Tibial artery (tissue), 4 donors: ENCODE measurements around the gene DPM2.
A peak's percentile ranks its signal among the peaks of the same experiment; 100 is the strongest.

Source experiments
- DNase-seq, 2 donors: peaks; one replicate each; pipeline ENCODE4 v3.0.0-alpha.2; 2019
- H3K27ac ChIP-seq, 2 donors: fragments of 200-600 bp; sonication (generic) in 1 of 2; 1 replicate in 1 of 2; 2 replicates in 1 of 2; pipeline ENCODE4 v1.5.1; 2018 to 2019; ENCODE audit warnings: mild to moderate bottlenecking in 1 of 2
- H3K27me3 ChIP-seq, 2 donors: fragments of 200-600 bp; sonication (generic) in 1 of 2; one replicate each; pipeline versions ENCODE4 v1.5.1 to v1.6.0; 2016 to 2019
- H3K36me3 ChIP-seq, 3 donors: fragments of 200-600 bp; sonication (generic) in 2 of 3; one replicate each; pipeline ENCODE4 v1.5.1; 2016 to 2019; ENCODE audit warnings: mild to moderate bottlenecking in 2 of 3
- H3K4me1 ChIP-seq, 4 donors: fragments of 200-600 bp; sonication (generic) in 2 of 4; 1 replicate in 3 of 4; 2 replicates in 1 of 4; pipeline ENCODE4 v1.5.1; 2016 to 2019
- H3K4me3 ChIP-seq, 2 donors: fragments of 200-600 bp; sonication (generic) in 1 of 2; 1 replicate in 1 of 2; 2 replicates in 1 of 2; pipeline ENCODE4 v1.5.1; 2018 to 2019; ENCODE audit warnings: mild to moderate bottlenecking in 2 of 2
- H3K9me3 ChIP-seq, 3 donors: fragments of 200-600 bp; sonication (generic) in 1 of 3; one replicate each; pipeline ENCODE4 v1.5.1; 2016 to 2019
- CTCF ChIP-seq, 2 experiments: fragments of 200-600 bp in 1 of 2; fragments of 450-650 bp in 1 of 2; IDR thresholded peaks; one replicate each; pipeline ENCODE4 v1.5.1; 2017 to 2019; ENCODE audit warnings: antibody characterized with exemption in 2 of 2, mild to moderate bottlenecking in 1 of 2, moderate library complexity in 1 of 2
- intact Hi-C: fragments of 100-400 bp; cut with DNase I; formaldehyde crosslinking; loops from one replicate; pipeline ENCODE4 v1.15.0; 2023; ENCODE audit warnings: low total_unique reads

Gene DPM2

GRCh38 chr9:127941062-127941960 lies 3.7 kb upstream of the DPM2 start:
- Histone ChIP-seq H3K4me1 (peaks cover 0 to 31% (median 16%) of the 10 kb centered on the region in 4 donors), H3K27me3 (no peaks in the 10 kb centered on the region), H3K36me3 (peaks cover 9 to 48% (median 14%) of the 10 kb centered on the region in 3 donors), H3K27ac (no peak overlapping the region), H3K4me3 (no peak overlapping the region), H3K9me3 (no peaks in the 10 kb centered on the region)
- no peak for DNase-seq
- no peak for TF ChIP-seq CTCF (IDR thresholded peaks at IDR 0.05)
- intact Hi-C loops, result loop anchor here (5.0 kb wide), 2 partner anchors 36 to 176 kb away; no protein-coding TSS in a partner anchor

- TF ChIP-seq CTCF (IDR thresholded peaks at IDR 0.05), result no peak
- Histone ChIP-seq H3K36me3 (peaks cover 9 to 49% (median 13%) of the 10 kb centered on the region in 3 donors), H3K27me3 (no peaks in the 10 kb centered on the region), H3K4me1 (peaks cover 0 to 39% (median 23%) of the 10 kb centered on the region in 4 donors), H3K9me3 (no peaks in the 10 kb centered on the region), H3K4me3 (no peak overlapping the region), H3K27ac (no peak overlapping the region)
- intact Hi-C loops, result loop anchor here (5.0 kb wide), 2 partner anchors 37 to 177 kb away; no protein-coding TSS in a partner anchor
- DNase-seq, result no peak
Measured at GRCh38 chr9:127940593-127940992, 2.9 kb upstream of the DPM2 start.

- Histone ChIP-seq H3K9me3 (no peaks in the 10 kb centered on the region), H3K4me3 (peak overlapping the region; percentile 68 to 90), H3K4me1 (peaks cover 0 to 35% (median 26%) of the 10 kb centered on the region in 4 donors), H3K27ac (peak overlapping the region; percentile 60 to 64), H3K36me3 (peaks cover 0 to 39% (median 8%) of the 10 kb centered on the region in 3 donors), H3K27me3 (no peaks in the 10 kb centered on the region)
- no peak for TF ChIP-seq CTCF (IDR thresholded peaks at IDR 0.05)
- no peak for DNase-seq
- intact Hi-C loops, result no loop called here
Measured at GRCh38 chr9:127938298-127938690, 640 bp upstream of the DPM2 start.

- Histone ChIP-seq H3K36me3 (peaks cover 0 to 27% (median 8%) of the 10 kb centered on the region in 3 donors), H3K27me3 (no peaks in the 10 kb centered on the region), H3K4me1 (peaks cover 0 to 30% (median 25%) of the 10 kb centered on the region in 4 donors), H3K4me3 (peak overlapping the region; percentile 68 to 90), H3K27ac (peak overlapping the region; percentile 60 to 64), H3K9me3 (no peaks in the 10 kb centered on the region)
- intact Hi-C loops, result no loop called here
- no peak for TF ChIP-seq CTCF (IDR thresholded peaks at IDR 0.05)
- no peak for DNase-seq
Measured at GRCh38 chr9:127937056-127937387, 632 bp downstream of the DPM2 start.

GRCh38 chr9:127936347-127936852 lies 1.3 kb downstream of the DPM2 start:
- no peaks in the 10 kb centered on the region for H3K27me3 ChIP-seq
- no peaks in the 10 kb centered on the region for H3K9me3 ChIP-seq
- H3K4me3 ChIP-seq, result peak overlapping the region; percentile 68 to 90
- H3K27ac ChIP-seq, result no peak overlapping the region
- DNase-seq, result no peak
- no peak for TF ChIP-seq CTCF (IDR thresholded peaks at IDR 0.05)
- intact Hi-C loops, result no loop called here
- peaks cover 0 to 21% (median 8%) of the 10 kb centered on the region in 3 donors for H3K36me3 ChIP-seq
- peaks cover 0 to 36% (median 28%) of the 10 kb centered on the region in 4 donors for H3K4me1 ChIP-seq
